ENCODE measurements around the gene INPP5A.

Gene INPP5A

GRCh38 chr10:132579027-132579859 is 41.7 kb downstream of the INPP5A start:
- DNase-seq (ENCODE audit: low read depth), result no peak

GRCh38 chr10:132580143-132580542 is 42.6 kb downstream of the INPP5A start:
- DNase-seq (ENCODE audit: low read depth), result no peak

- no peak for DNase-seq (ENCODE audit: low read depth)
Measured at GRCh38 chr10:132580617-132581016, 43.0 kb downstream of the INPP5A start.

GRCh38 chr10:132582137-132582536 is 44.5 kb downstream of the INPP5A start:
- no peak for DNase-seq (ENCODE audit: low read depth)

- no peak for DNase-seq (ENCODE audit: low read depth)
Measured at GRCh38 chr10:132582771-132583170, 45.2 kb downstream of the INPP5A start.

- no peak for DNase-seq (ENCODE audit: low read depth)
Measured at GRCh38 chr10:132583456-132583855, 45.9 kb downstream of the INPP5A start.

GRCh38 chr10:132584081-132584480 is 46.5 kb downstream of the INPP5A start:
- DNase-seq (ENCODE audit: low read depth), result no peak

- DNase-seq (ENCODE audit: low read depth), result no peak
Measured at GRCh38 chr10:132585732-132586722, 48.4 kb downstream of the INPP5A start.

- DNase-seq (ENCODE audit: low read depth), result no peak
Measured at GRCh38 chr10:132586739-132587138, 49.2 kb downstream of the INPP5A start.

GRCh38 chr10:132587175-132587574 is 49.6 kb downstream of the INPP5A start:
- no peak for DNase-seq (ENCODE audit: low read depth)

- DNase-seq (ENCODE audit: low read depth), result peak; percentile 36
Measured at GRCh38 chr10:132588301-132589013, 50.9 kb downstream of the INPP5A start.

GRCh38 chr10:132589015-132589414 is 51.4 kb downstream of the INPP5A start:
- DNase-seq (ENCODE audit: low read depth), result no peak

- no peak for DNase-seq (ENCODE audit: low read depth)
Measured at GRCh38 chr10:132589681-132590080, 52.1 kb downstream of the INPP5A start.

GRCh38 chr10:132590094-132590751 is 52.6 kb downstream of the INPP5A start:
- no peak for DNase-seq (ENCODE audit: low read depth)

- no peak for DNase-seq (ENCODE audit: low read depth)
Measured at GRCh38 chr10:132590752-132591121, 53.1 kb downstream of the INPP5A start.

- DNase-seq (ENCODE audit: low read depth), result no peak
Measured at GRCh38 chr10:132591166-132591971, 53.8 kb downstream of the INPP5A start.

- no peak for DNase-seq (ENCODE audit: low read depth)
Measured at GRCh38 chr10:132592790-132593383, 55.3 kb downstream of the INPP5A start.

GRCh38 chr10:132593389-132593788 is 55.8 kb downstream of the INPP5A start:
- DNase-seq (ENCODE audit: low read depth), result no peak

GRCh38 chr10:132593900-132594876 is 56.6 kb downstream of the INPP5A start:
- no peak for DNase-seq (ENCODE audit: low read depth)

All from activated T-cell treated with anti-CD3 and anti-CD28 coated beads for 48 hours (primary cell).